ENCODE results near the gene MOB3C.
A peak's percentile ranks its signal among the peaks of the same experiment; 100 is the strongest.
"Not testable (repeated sequence)": the region's sequence is repeated elsewhere in the genome, so short reads cannot be mapped to it uniquely, and the experiment has no call there.

The MOB3C gene

DNA sequence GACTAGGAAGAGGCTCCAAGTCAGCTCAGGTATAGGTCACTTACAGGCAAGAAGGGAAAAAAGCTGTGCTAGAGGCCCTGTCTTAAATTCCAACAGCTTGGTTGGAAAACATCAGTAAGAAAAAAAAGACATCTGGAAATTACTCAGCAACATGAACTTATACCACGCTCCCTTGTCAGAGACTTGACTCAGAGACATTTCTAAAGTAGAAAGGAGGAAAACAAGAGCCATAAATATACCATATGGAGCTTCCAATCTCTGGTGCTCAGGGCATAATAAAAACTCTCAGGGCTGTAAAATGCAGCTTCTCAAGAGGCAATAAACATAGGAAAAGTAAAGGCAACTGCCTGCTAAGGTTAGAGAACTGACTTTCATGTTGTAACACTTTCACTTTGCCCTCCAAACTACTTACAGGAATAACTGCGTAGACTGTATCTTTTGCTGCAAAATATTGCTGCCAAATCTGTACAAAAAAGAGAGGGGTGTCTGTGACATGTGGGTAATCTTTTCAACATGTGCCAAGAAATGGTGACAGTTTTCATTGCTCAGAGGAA, 36.9 kb upstream of the MOB3C start:
- H3K36me3 ChIP-seq (ENCODE audit: control insufficient read depth in 5 of 5, insufficient read depth in 5 of 5, low read length in 5 of 5), result peaks cover 50 to 70% (median 54%) of the 10 kb centered on the region in 5 donors

DNA sequence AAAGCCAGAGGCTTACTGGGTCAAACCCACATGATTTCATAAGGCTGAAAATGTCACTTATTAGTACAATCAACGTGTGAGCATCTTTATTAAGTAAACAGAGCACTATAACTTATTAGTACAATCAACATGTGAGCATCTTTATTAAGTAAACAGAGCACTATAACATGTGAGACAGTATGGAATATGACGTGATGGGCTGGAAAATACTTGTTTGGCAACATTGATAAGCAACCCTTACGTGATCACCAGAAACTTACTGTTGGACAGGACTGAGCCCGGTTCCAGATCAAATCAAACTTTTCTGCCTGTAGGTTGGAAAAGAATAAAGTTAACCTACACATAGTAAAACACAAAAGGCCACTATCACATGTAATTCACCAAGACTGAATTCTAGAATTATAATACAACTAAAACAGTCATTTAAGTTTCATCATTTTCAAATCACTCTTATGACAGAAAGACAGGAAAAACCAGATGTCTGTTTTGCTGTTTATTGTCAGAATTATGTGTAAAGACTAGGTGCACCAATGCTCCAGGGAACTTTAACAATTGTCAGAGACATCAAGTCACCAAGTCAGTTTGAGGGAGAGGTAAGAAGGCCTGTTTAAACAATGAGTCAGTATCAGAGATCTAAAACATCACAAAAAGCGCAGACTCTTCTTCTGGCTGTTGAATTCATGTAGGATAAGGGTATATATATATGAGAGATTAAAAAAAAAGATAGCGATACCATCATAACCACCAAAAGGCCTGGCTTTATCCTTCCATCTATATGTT, 35.9 kb upstream of the MOB3C start:
- no peak overlapping the region for H3K4me3 ChIP-seq (ENCODE audit: low read depth in 1 of 5, low read length in 5 of 5)
- no peak overlapping the region for H3K9ac ChIP-seq (ENCODE audit: low read length in 5 of 5)
- peaks cover 0 to 7% (median 0%) of the 10 kb centered on the region in 5 donors for H3K4me1 ChIP-seq (ENCODE audit: control insufficient read depth in 5 of 5, insufficient read depth in 5 of 5, low read length in 5 of 5)
- H3K9me3 ChIP-seq (ENCODE audit: control insufficient read depth in 5 of 5, low read length in 5 of 5), result peaks cover 0 to 5% (median 4%) of the 10 kb centered on the region in 5 donors
- H3K36me3 ChIP-seq (ENCODE audit: control insufficient read depth in 5 of 5, insufficient read depth in 5 of 5, low read length in 5 of 5), result peaks cover 40 to 64% (median 48%) of the 10 kb centered on the region in 5 donors
- no peaks in the 10 kb centered on the region for H3K27me3 ChIP-seq (ENCODE audit: control insufficient read depth in 5 of 5, insufficient read depth in 4 of 5, low read length in 5 of 5)
- peak overlapping the region; percentile 45 for H3K27ac ChIP-seq (ENCODE audit: low read depth, low read length)

More for the DNA sequence above, 36.9 kb upstream of the MOB3C start:
- peaks cover 0 to 5% (median 4%) of the 10 kb centered on the region in 5 donors for H3K9me3 ChIP-seq (ENCODE audit: control insufficient read depth in 5 of 5, low read length in 5 of 5)
- H3K9ac ChIP-seq (ENCODE audit: low read length in 5 of 5), result peak overlapping the region in 1 of 5 donors; percentile 47
- no peak overlapping the region for H3K4me3 ChIP-seq (ENCODE audit: low read depth in 1 of 5, low read length in 5 of 5)
- H3K4me1 ChIP-seq (ENCODE audit: control insufficient read depth in 5 of 5, insufficient read depth in 5 of 5, low read length in 5 of 5), result peaks cover 0 to 7% (median 0%) of the 10 kb centered on the region in 5 donors
- peak overlapping the region; percentile 45 for H3K27ac ChIP-seq (ENCODE audit: low read depth, low read length)
- no peaks in the 10 kb centered on the region for H3K27me3 ChIP-seq (ENCODE audit: control insufficient read depth in 5 of 5, insufficient read depth in 4 of 5, low read length in 5 of 5)

DNA sequence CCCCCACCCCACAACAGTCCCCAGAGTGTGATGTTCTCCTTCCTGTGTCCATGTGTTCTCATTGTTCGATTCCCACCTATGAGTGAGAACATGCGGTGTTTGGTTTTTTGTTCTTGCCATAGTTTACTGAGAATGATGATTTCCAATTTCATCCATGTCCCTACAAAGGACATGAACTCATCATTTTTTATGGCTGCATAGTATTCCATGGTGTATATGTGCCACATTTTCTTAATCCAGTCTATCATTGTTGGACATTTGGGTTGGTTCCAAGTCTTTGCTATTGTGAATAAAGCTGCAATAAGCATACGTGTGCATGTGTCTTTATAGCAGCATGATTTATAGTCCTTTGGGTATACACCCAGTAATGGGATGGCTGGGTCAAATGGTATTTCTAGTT, 34.5 kb upstream of the MOB3C start:
- H3K4me1 ChIP-seq (ENCODE audit: control insufficient read depth in 5 of 5, insufficient read depth in 5 of 5, low read length in 5 of 5); H3K9me3 ChIP-seq (ENCODE audit: control insufficient read depth in 5 of 5, low read length in 5 of 5); H3K4me3 ChIP-seq (ENCODE audit: low read depth in 1 of 5, low read length in 5 of 5); H3K27me3 ChIP-seq (ENCODE audit: control insufficient read depth in 5 of 5, insufficient read depth in 4 of 5, low read length in 5 of 5); H3K27ac ChIP-seq (ENCODE audit: low read depth, low read length); H3K9ac ChIP-seq (ENCODE audit: low read length in 5 of 5): not testable (repeated sequence)
- peaks cover 36 to 60% (median 43%) of the 10 kb centered on the region in 5 donors for H3K36me3 ChIP-seq (ENCODE audit: control insufficient read depth in 5 of 5, insufficient read depth in 5 of 5, low read length in 5 of 5)

DNA sequence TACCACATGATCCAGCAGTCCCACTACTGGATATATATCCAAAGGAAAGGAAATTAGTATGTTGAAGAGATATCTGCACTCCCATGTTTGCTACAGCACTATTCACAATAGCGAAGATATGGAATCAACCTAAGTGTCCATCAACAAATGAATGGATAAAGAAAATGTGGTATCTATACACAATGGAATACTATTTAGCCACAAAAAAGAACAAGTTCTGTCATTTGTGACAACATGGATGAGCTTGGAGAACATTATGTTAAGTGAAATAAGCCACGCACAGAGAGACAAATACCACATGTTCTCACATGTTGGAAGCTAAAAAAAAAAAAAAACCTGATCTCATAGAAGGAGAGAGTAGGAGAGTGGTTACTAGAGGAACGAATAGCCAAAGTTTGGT, 33.9 kb upstream of the MOB3C start:
- Histone ChIP-seq H3K27ac (ENCODE audit: low read depth, low read length) (no peak overlapping the region), H3K36me3 (ENCODE audit: control insufficient read depth in 5 of 5, insufficient read depth in 5 of 5, low read length in 5 of 5) (peaks cover 29 to 54% (median 38%) of the 10 kb centered on the region in 5 donors), H3K4me1 (ENCODE audit: control insufficient read depth in 5 of 5, insufficient read depth in 5 of 5, low read length in 5 of 5) (peaks cover 0 to 7% (median 0%) of the 10 kb centered on the region in 5 donors), H3K9ac (ENCODE audit: low read length in 5 of 5) (no peak overlapping the region), H3K4me3 (ENCODE audit: low read depth in 1 of 5, low read length in 5 of 5) (no peak overlapping the region), H3K27me3 (ENCODE audit: control insufficient read depth in 5 of 5, insufficient read depth in 4 of 5, low read length in 5 of 5) (no peaks in the 10 kb centered on the region), H3K9me3 (ENCODE audit: control insufficient read depth in 5 of 5, low read length in 5 of 5) (peaks cover 0 to 5% (median 4%) of the 10 kb centered on the region in 5 donors)

DNA sequence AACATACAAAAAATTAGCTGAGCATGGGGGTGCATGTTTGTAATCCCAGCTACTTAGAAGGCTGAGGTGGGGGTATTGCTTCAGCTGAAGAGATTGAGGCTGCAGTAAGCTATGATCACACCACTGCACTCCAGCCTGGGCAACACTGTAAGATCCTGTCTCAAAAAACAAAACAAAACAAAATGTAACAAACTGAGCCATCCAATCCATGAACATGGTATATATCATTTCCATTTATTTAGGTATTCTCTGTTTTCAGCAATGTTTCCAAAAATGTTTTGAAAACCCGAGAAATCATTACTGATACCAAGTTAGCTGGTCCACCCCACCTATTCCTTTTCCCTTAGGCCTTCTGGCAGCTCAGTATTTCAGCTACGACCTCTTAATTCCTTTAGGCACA, 33.2 kb upstream of the MOB3C start:
- no peak overlapping the region for H3K9ac ChIP-seq (ENCODE audit: low read length in 5 of 5)
- no peaks in the 10 kb centered on the region for H3K27me3 ChIP-seq (ENCODE audit: control insufficient read depth in 5 of 5, insufficient read depth in 4 of 5, low read length in 5 of 5)
- H3K4me3 ChIP-seq (ENCODE audit: low read depth in 1 of 5, low read length in 5 of 5), result no peak overlapping the region
- H3K27ac ChIP-seq (ENCODE audit: low read depth, low read length), result no peak overlapping the region
- peaks cover 25 to 51% (median 33%) of the 10 kb centered on the region in 5 donors for H3K36me3 ChIP-seq (ENCODE audit: control insufficient read depth in 5 of 5, insufficient read depth in 5 of 5, low read length in 5 of 5)
- H3K4me1 ChIP-seq (ENCODE audit: control insufficient read depth in 5 of 5, insufficient read depth in 5 of 5, low read length in 5 of 5), result peaks cover 0 to 7% (median 0%) of the 10 kb centered on the region in 5 donors
- H3K9me3 ChIP-seq (ENCODE audit: control insufficient read depth in 5 of 5, low read length in 5 of 5), result peaks cover 0 to 5% (median 4%) of the 10 kb centered on the region in 5 donors

DNA sequence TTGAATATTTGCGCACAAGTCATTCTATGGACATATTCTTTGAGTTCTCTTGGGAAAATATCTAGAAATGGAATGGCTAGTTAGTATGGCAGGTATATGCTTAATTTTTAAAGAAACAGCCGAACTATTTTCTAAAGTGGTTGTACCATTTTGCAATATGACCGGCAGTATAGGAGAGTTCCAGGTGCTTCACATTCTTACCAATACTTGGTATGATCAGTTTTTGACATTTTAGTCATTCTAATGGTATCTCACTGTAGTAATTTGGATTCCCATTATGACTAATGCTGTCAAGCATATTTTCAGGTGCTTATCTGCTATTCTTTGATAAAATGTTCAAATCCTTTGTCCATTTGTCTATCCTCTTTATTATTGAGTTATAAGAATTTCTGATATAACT, 31.0 kb upstream of the MOB3C start:
- Histone ChIP-seq H3K9ac (ENCODE audit: low read length in 5 of 5) (no peak overlapping the region), H3K36me3 (ENCODE audit: control insufficient read depth in 5 of 5, insufficient read depth in 5 of 5, low read length in 5 of 5) (peaks cover 25 to 43% (median 27%) of the 10 kb centered on the region in 5 donors), H3K9me3 (ENCODE audit: control insufficient read depth in 5 of 5, low read length in 5 of 5) (peaks cover 0 to 5% (median 4%) of the 10 kb centered on the region in 5 donors), H3K27ac (ENCODE audit: low read depth, low read length) (no peak overlapping the region), H3K27me3 (ENCODE audit: control insufficient read depth in 5 of 5, insufficient read depth in 4 of 5, low read length in 5 of 5) (no peaks in the 10 kb centered on the region), H3K4me1 (ENCODE audit: control insufficient read depth in 5 of 5, insufficient read depth in 5 of 5, low read length in 5 of 5) (peaks cover 0 to 12% (median 10%) of the 10 kb centered on the region in 5 donors), H3K4me3 (ENCODE audit: low read depth in 1 of 5, low read length in 5 of 5) (no peak overlapping the region)

DNA sequence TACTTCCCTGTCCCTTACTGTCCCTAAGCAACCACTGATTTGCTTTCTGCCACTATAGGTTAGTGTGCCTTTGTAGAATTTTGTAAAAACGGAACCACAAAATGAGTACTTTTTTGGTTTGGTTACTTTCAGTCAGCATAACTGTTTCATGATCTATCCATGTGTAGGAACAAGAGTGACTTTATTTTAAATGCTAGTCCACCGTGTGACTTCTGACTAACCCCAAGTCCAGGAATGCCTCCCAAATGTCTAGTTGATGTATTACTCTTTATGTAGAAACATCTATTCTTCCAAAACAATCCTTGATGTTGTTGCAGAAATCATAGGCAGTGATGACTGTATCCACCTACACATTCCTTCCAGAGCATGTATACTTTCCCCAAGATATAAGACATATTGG, 30.2 kb upstream of the MOB3C start:
- H3K9me3 ChIP-seq (ENCODE audit: control insufficient read depth in 5 of 5, low read length in 5 of 5), result peaks cover 0 to 5% (median 4%) of the 10 kb centered on the region in 5 donors
- no peak overlapping the region for H3K9ac ChIP-seq (ENCODE audit: low read length in 5 of 5)
- H3K4me1 ChIP-seq (ENCODE audit: control insufficient read depth in 5 of 5, insufficient read depth in 5 of 5, low read length in 5 of 5), result peaks cover 0 to 14% (median 10%) of the 10 kb centered on the region in 5 donors
- H3K36me3 ChIP-seq (ENCODE audit: control insufficient read depth in 5 of 5, insufficient read depth in 5 of 5, low read length in 5 of 5), result peaks cover 25 to 37% (median 27%) of the 10 kb centered on the region in 5 donors
- no peak overlapping the region for H3K4me3 ChIP-seq (ENCODE audit: low read depth in 1 of 5, low read length in 5 of 5)
- no peaks in the 10 kb centered on the region for H3K27me3 ChIP-seq (ENCODE audit: control insufficient read depth in 5 of 5, insufficient read depth in 4 of 5, low read length in 5 of 5)
- no peak overlapping the region for H3K27ac ChIP-seq (ENCODE audit: low read depth, low read length)

DNA sequence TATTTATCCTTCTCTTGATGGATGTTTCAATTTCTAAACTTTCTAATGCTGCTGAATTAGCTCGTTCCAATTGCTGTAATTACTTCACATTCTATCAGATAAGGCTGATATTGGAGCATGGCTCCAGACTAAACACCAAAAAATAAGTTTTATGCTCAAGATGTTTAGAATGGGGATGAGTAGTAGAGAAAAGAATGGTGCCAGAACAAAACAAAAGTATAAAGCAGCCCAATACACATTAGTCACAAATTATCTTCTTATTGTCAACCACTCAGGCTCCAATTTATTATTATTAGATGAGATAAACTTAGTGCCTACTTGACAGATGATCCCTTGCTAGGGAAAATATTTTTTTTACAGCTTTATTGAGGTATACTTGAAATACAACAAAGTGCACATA, 29.7 kb upstream of the MOB3C start:
- Histone ChIP-seq H3K9ac (ENCODE audit: low read length in 5 of 5) (no peak overlapping the region), H3K27ac (ENCODE audit: low read depth, low read length) (no peak overlapping the region), H3K4me3 (ENCODE audit: low read depth in 1 of 5, low read length in 5 of 5) (no peak overlapping the region), H3K9me3 (ENCODE audit: control insufficient read depth in 5 of 5, low read length in 5 of 5) (peaks cover 0 to 5% (median 4%) of the 10 kb centered on the region in 5 donors), H3K36me3 (ENCODE audit: control insufficient read depth in 5 of 5, insufficient read depth in 5 of 5, low read length in 5 of 5) (peaks cover 26 to 36% (median 28%) of the 10 kb centered on the region in 5 donors), H3K27me3 (ENCODE audit: control insufficient read depth in 5 of 5, insufficient read depth in 4 of 5, low read length in 5 of 5) (no peaks in the 10 kb centered on the region), H3K4me1 (ENCODE audit: control insufficient read depth in 5 of 5, insufficient read depth in 5 of 5, low read length in 5 of 5) (peaks cover 0 to 14% (median 10%) of the 10 kb centered on the region in 5 donors)

DNA sequence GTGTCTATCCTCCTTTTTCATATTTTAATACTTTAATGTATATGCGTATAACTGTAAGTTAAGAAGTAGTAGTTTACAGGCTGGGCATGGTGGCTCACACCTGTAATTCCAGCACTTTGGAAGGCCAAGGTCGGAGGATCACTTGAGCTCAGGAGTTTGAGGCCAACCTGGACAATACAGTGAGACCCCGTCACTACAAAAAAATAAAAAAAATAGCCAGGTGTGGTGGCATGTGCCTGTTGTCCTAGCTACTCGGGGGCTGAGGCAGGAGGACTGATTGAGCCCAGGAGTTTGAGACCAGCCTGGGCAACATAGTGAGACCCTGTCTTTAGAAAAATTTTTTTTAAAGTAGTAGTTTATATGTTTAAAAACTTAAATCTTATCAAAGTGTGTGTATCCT, 29.2 kb upstream of the MOB3C start:
- no peak overlapping the region for H3K9ac ChIP-seq (ENCODE audit: low read length in 5 of 5)
- no peak overlapping the region for H3K27ac ChIP-seq (ENCODE audit: low read depth, low read length)
- H3K27me3 ChIP-seq (ENCODE audit: control insufficient read depth in 5 of 5, insufficient read depth in 4 of 5, low read length in 5 of 5), result no peaks in the 10 kb centered on the region
- peaks cover 0 to 5% (median 4%) of the 10 kb centered on the region in 5 donors for H3K9me3 ChIP-seq (ENCODE audit: control insufficient read depth in 5 of 5, low read length in 5 of 5)
- H3K4me1 ChIP-seq (ENCODE audit: control insufficient read depth in 5 of 5, insufficient read depth in 5 of 5, low read length in 5 of 5), result peaks cover 0 to 14% (median 10%) of the 10 kb centered on the region in 5 donors
- peaks cover 26 to 36% (median 28%) of the 10 kb centered on the region in 5 donors for H3K36me3 ChIP-seq (ENCODE audit: control insufficient read depth in 5 of 5, insufficient read depth in 5 of 5, low read length in 5 of 5)
- no peak overlapping the region for H3K4me3 ChIP-seq (ENCODE audit: low read depth in 1 of 5, low read length in 5 of 5)

DNA sequence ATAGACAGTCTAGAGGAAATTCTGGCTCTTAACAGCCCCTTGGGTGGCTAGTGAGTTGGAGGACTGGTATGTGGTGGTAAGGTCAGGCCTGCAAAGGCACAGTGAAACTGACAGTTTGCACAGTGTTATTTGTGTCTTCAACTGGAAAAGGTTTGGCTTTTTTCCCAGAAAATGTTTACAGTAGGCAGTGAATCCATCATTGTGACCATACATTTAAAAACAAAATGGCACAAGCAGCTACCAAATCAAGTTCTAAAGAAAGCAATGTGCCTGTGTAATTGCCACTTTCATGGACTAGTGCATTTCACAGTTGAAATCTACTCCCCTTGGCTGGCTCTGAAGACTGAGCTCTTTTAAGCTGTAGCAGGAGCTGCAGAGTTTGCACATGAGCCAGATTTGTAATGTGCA, 26.8 kb upstream of the MOB3C start:
- peak overlapping the region; percentile 15 for H3K27ac ChIP-seq (ENCODE audit: low read depth, low read length)
- H3K9ac ChIP-seq (ENCODE audit: low read length in 5 of 5), result no peak overlapping the region
- H3K4me1 ChIP-seq (ENCODE audit: control insufficient read depth in 5 of 5, insufficient read depth in 5 of 5, low read length in 5 of 5), result peaks cover 0 to 14% (median 10%) of the 10 kb centered on the region in 5 donors
- no peak overlapping the region for H3K4me3 ChIP-seq (ENCODE audit: low read depth in 1 of 5, low read length in 5 of 5)
- no peaks in the 10 kb centered on the region for H3K27me3 ChIP-seq (ENCODE audit: control insufficient read depth in 5 of 5, insufficient read depth in 4 of 5, low read length in 5 of 5)
- H3K36me3 ChIP-seq (ENCODE audit: control insufficient read depth in 5 of 5, insufficient read depth in 5 of 5, low read length in 5 of 5), result peaks cover 11 to 23% (median 13%) of the 10 kb centered on the region in 5 donors
- H3K9me3 ChIP-seq (ENCODE audit: control insufficient read depth in 5 of 5, low read length in 5 of 5), result no peaks in the 10 kb centered on the region
